GM19035 (cell line): ENCODE measurements around the gene NCOA3.
"Not testable (repeated sequence)": the region's sequence is repeated elsewhere in the genome, so short reads cannot be mapped to it uniquely, and the experiment has no call there.

Source experiments
- ATAC-seq: cut with Tn5 transposase; IDR thresholded peaks from one replicate; pipeline ENCODE4 v1.9.1; 2021; ENCODE audit not compliant: unreplicated experiment

NCOA3 gene

GRCh38 chr20:47534405-47534804 is 32.7 kb downstream of the NCOA3 start:
- no peak for ATAC-seq

DNA sequence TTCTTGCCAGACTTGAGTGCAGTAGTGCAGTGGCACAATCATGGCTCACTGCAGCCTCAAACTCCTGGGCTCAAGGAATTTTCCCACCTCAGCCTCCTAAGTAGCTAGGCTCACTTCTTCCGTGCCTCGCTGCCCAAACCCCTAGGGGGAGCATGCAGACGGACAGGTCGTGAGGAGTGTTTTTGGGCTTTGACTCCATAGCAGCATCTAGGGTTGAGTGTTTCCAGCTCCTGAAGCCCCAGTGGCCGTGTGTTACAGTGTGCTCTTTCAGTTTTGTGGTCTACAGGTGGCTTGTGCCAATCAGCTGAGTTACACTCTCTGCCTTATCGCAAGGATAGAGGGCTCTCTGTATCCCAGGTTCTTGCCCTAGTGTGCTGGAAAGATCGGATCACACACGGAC is 33.4 kb downstream of the NCOA3 start:
- ATAC-seq = no peak

- no peak for ATAC-seq
These were observed 34.3 kb downstream of the NCOA3 start for GRCh38 chr20:47535994-47536393.

- ATAC-seq = no peak
These were observed 39.0 kb downstream of the NCOA3 start for GRCh38 chr20:47540443-47541354.

DNA sequence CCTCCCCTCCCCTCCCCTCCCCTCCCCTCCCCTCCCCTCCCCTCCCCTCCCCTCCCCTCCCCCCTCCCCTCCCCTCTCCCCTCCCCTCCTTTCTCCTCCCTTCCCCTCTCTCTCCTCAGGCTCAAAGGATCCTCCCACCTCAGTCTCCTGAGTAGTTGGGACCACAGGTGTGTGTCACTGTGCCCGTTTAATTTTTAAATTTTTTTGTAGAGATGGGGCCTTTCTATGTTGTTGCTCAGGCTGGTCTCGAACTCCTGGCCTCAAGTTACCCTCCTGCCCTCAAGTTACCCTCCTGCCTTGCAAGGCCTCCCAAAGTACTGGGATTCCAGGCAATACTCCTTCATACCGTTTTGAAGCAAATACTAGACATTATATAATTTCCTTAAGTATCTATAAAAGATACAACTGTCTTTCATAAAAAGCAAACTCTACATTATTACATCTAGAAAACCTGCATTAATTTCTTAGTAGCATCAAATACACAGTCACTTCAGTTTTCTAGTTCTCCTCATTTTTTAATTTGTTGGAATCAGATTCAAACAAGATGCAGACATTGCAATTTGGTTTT is 39.8 kb downstream of the NCOA3 start:
- no peak for ATAC-seq

DNA sequence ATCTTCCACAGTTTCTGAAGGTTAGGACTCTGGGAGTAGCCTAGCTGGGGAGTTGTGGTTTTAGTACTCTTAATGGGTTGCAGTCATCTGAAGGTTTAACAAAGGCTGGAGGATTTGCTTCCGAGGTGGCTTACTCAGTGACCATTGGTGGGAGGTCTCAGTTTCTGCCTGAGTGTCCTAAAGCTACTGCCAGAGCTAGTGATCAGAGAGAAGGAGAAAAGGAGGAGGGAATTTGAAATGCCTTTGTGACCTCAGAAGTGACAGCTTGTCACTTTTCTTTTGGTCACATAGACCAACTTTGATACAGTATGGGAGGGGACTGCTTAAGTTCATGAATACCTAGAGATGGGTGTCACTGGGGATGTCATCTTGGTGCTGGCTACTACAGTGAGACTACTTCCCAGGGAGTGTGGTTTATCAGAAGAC is 41.3 kb downstream of the NCOA3 start:
- no peak for ATAC-seq

GRCh38 chr20:47544240-47544639 is 42.6 kb downstream of the NCOA3 start:
- no peak for ATAC-seq

- no peak for ATAC-seq
These were observed 43.2 kb downstream of the NCOA3 start for GRCh38 chr20:47544852-47545251.

DNA sequence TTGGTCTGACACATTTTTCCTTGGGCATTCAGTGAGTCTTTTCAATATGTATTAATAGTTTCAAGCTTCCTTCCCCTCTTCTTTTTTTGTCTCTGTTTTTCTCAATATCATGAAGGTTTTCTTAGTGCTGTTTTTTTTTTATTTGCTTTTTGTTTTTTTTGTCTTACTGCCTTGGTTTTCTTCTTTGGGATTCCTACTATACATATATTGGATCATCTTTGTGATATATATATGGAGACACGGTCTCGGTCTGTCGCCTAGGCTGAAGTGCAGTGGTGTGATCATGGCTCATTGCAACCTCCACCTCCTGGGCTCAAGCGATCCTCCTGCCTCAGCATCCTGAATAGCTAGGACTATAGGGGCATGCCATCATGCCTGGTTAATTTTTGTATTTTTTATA is 43.8 kb downstream of the NCOA3 start:
- ATAC-seq = no peak

DNA sequence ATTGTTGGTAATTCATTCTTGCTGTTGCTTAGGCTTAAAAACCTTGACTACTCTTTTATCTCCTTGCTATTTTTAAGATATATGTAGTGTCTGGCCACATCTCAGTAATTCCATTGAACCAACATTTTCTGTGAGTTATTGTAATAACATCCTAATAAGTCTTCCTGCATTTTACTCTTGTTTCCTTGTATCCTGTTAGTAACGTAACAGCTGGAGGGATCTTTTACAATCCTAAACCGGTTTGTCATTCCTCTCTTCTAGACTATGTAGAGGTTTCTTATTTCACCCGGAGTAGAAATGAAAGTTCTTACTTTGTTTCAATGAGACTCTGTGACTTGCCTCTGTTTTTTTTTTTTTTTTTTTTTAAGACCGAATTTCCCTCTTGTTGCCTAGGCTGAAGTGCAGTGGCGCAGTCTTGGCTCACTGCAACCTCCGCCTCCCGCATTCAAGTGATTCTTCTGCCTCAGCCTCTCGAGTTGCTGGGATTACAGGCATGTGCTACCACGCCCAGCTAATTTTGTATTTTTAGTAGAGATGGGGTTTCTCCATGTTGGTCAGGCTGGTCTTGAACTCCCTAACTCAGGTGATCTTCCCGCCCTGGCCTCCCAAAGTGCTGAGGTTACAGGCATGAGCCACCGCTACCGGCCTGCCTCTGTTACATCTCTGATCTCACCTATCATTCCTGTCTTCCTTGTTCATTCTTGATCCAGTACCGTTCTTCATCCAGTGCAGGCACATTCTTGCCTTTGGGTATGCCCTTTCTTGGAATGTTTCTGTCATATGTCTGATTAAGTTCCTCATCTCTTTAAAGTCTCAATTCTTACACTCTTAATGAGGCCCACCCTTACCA is 44.7 kb downstream of the NCOA3 start:
- no peak for ATAC-seq

DNA sequence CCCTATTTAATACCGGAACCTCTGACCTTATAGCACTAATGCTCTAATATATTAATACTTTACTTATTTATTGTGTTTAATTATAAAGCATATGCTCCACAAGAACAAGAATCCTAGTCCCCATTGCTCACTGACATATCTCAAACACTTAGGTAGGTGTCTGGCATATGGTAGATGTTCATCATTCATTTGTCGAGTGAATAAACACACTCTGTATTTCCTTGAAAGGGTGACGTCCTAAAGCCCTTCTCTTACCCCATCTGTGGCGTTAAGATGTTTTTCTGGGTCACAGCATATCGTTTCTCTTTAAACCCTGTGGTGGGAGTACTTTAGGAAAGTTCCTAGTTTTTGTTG is 45.3 kb downstream of the NCOA3 start:
- ATAC-seq = no peak

- ATAC-seq = no peak
These were observed 48.0 kb downstream of the NCOA3 start for GRCh38 chr20:47549671-47550070.

- no peak for ATAC-seq
These were observed 49.5 kb downstream of the NCOA3 start for GRCh38 chr20:47551222-47551621.

DNA sequence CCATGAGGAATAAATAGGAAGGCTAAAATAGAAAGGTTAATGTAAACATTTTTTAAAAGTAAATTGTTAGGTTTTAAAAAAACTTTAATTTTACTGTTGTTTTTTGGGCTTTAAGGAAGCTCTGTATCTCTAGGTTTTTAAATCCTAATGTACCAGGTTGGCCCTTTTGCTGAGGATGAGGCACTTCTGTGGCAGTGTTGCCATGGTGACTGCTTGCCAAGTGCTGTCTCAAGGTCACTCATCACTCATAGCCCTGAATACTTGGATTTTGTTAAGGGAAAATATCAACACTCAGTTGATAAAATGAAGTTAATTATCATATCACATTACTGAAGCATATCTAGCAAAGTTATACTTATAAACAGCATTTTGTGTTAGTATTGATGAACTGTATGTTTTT is 50.2 kb downstream of the NCOA3 start:
- ATAC-seq = no peak

- no peak for ATAC-seq
These were observed 51.3 kb downstream of the NCOA3 start for GRCh38 chr20:47552996-47553395.

DNA sequence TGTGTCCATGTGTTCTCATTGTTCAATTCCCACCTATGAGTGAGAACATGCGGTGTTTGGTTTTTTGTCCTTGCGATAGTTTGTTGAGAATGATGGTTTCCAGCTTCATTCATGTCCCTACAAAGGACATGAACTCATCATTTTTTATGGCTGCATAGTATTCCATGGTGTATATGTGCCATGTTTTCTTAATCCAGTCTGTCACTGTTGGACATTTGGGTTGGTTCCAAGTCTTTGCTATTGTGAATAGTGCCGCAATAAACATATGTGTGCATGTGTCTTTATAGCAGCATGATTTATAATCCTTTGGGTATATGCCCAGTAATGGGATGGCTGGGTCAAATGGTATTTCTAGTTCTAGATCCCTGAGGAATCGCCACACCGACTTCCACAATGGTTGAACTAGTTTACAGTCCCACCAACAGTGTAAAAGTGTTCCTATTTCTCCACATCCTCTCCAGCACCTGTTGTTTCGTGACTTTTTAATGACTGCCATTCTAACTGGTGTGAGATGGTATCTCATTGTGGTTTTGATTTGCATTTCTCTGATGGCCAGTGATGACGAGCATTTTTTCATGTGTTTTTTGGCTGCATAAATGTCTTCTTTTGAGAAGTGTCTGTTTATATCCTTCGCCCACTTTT is 52.0 kb downstream of the NCOA3 start:
- not testable (repeated sequence) for ATAC-seq

- not testable (repeated sequence) for ATAC-seq
These were observed 52.6 kb downstream of the NCOA3 start for GRCh38 chr20:47554283-47554682.

DNA sequence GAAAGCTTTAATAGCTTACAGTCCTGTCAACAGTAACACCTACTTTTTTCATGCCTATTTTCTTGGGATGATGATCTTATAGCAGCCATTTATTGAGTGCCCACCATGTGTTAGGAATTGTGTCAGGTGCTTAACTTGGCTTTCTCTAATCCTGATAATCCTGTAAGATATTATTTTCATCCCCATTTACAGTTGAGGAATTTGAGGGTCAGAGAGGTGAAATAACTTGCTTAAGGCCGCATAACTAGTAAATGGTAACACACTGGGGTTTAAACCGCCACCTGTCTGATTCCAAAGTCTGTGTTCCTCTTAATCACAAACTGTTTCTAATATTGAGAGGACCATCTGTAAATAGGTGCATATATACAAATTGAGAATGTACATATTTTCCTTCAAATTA is 55.5 kb downstream of the NCOA3 start:
- no peak for ATAC-seq

DNA sequence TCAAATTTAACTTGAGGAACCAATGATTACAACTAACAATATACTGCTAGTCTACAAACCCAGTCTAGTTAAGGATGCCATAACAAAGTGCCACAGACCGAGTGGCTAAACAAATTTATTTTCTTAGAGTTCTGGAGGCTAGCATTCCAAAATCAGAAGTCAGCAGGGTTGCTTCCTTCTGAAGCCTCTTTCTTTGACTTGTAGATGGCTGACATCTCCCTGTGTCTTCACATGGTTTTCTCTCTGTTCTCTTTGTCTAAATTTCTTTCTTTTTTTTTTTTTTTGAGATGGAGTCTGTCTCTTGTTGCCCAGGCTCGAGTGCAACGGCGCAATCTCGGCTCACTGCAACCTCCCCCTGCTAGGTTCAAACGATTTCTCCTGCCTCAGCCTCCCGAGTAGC is 56.1 kb downstream of the NCOA3 start:
- ATAC-seq = no peak

GRCh38 chr20:47558295-47559066 is 56.8 kb downstream of the NCOA3 start:
- no peak for ATAC-seq
